Hematopoietic multipotent progenitor cell treated with erythropoietin and hydrocortisone succinate and interleukin-3 and kit ligand, for 15 days (in vitro differentiated cells): ENCODE data around the gene TIMM23B.
"Not testable (repeated sequence)": the region's sequence is repeated elsewhere in the genome, so short reads cannot be mapped to it uniquely, and the experiment has no call there.

Experiments
- DNase-seq: peaks from one replicate; pipeline ENCODE4 v3.0.0-alpha.2; 2015; ENCODE audit warnings: low spot score

TIMM23B gene, protein sequence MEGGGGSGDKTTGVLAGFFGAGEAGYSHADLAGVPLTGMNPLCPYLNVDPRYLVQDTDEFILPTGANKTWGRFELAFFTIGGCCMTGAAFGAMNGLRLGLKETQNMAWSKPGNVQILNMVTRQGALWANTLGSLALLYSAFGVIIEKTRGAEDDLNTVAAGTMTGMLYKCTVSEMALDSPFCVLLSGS

DNA sequence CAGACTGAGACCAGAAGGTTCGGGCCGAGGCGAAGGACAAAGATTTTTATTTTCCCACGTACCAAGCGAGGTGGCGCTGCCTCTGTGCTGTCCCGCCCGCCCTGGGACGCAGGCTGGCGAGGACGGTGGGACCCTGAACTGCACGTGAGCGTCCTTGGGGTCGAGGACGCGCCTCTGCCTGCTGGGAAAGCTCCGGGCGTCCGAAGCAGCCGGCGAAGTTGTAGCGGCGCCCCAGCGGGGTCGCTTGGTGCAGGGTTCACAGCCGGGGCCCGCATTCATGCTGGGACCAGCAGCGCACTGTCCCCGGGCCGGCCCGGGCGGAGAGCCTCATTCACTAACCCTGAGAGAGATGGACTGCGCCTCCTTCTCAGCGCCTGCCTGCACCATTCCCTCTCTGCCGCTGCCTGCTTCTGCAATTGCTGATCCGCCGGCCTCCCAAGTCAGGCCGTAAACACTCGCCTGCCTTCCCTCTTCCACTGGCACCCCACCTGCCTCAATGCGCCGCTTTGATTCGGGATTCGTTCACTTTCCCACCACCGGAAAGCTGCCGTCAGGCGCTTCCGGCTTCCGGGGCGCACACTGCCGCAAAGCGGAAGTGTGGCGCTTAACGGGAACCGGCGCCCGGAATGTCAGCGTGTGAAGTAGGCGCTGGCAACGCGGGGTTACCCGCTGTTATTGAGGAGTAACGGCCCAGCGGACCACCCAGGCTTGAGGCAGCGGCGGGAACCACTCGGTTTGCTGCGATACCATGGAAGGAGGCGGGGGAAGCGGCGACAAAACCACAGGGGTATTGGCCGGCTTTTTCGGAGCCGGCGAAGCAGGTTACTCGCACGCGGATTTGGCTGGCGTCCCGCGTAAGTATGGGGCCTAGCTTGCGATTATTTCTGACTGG lies at the start of gene TIMM23B, which contains the start of gene PARG:
TIMM23B (plus strand) TSS at position 607 of the 892 bp plus-strand sequence; CDS start at position 749, 142 bp downstream.
PARG (minus strand) TSS at position 581 of the 892 bp plus-strand sequence; CDS start at position 279, 302 bp downstream.
- peak; percentile 80 for DNase-seq

DNA sequence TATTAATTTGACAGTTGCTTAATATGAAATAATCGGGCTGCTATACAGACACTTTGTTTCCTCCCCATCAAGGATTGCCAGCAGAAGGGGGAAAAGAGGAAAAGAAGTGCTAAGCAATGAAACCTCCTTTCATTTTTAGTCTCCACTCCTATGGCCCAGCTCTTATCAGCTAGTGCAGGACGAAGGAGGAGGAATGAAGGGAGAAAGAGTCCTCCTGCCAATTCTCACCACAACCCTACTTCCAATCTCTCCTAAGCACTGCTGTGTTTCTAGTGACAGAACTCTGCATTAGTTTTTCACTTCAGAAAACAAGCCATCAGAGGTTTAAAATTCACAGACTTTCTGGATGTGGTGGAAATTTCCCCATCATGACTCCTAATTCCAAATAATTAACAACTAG lies 41.9 kb upstream of the TIMM23B start:
- DNase-seq, result not testable (repeated sequence)

DNA sequence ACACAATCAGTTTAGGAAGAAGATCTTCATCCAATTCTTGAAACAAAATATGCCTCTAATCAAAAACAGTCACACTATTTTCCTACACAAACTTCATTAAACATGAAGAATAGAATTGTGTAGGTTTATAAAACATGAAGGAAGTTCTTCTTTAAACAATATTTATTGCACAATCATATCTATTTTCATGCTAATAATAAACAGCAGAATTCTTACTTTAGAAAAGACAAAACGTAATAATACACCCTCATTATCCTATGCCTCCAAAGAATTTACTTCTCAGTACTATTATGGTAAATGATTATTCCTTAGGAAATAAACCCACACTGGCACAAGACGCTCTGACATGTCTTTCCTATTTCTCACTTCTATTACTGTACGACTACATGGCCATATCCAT lies 41.4 kb upstream of the TIMM23B start:
- DNase-seq, result not testable (repeated sequence)

DNA sequence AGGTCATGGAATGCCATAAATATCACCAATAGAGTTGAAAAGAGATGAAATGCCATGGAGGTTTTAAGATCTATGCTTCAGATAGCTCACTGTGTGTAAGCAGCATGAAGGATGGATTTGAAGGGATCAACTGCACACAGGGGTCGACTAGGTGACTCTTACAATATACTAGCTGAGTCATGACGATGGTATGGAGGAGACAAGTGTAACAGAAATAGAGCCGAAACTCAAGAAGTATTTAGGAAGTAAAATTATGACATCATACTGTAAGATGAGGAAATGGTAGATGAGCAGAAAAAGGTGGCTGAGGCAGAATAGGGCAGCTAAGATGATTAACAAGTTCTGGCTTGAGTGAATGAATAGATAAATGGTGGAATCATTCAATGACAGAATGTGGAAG lies 38.0 kb upstream of the TIMM23B start:
- not testable (repeated sequence) for DNase-seq

DNA sequence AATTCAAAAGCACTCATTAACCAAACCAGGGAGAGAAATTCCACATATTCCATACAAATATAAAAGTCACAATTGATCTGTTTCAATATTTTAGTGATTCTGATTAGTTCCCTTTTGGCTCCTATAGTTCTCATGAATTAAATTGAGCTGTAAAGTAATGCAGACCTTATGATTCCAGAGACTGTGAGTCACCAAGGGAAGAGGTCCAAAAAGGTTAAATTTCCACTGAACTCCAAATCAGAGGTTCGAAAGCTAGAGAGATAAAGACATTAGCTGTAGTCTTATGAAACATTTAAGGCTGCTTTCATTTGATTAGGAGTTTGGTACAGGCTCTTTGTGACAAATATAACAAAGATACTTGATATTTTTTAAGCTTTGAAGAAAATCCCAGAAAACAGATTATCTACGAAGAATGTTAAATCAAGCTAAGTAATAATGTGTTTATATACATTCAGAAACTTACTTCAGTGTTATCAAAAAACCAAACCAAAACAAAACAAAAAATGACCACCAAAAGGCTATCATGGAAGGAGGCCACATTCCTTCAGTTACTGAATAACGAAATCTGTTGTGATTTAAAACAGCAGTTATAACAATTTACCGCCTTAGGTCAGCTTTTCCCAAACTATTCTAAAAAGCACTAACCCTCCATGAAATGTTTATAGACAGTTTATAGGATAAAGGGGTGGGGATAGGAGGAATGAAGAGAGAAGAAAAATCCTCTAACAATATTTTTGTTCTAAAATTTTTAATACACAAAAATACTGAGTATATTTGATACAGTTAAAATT lies 33.4 kb upstream of the TIMM23B start:
- not testable (repeated sequence) for DNase-seq

DNA sequence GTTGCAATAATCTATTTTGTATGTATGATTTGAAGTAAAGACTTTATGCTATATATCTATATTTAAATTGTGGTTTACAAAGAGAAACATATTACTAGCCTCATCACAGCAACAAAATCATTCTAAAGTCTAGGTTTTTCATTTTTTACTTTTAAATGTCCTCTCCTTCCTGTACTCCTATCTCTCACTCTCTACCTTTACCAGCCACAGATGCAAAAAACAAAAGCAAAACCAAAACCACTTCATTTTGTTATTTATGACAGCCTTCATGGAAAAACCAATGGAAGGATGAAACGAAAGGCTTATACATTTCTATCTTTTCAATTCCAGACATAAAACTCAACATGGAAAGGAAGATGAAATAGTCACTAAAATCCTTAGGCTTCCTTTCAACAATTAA lies 31.6 kb upstream of the TIMM23B start:
- not testable (repeated sequence) for DNase-seq

DNA sequence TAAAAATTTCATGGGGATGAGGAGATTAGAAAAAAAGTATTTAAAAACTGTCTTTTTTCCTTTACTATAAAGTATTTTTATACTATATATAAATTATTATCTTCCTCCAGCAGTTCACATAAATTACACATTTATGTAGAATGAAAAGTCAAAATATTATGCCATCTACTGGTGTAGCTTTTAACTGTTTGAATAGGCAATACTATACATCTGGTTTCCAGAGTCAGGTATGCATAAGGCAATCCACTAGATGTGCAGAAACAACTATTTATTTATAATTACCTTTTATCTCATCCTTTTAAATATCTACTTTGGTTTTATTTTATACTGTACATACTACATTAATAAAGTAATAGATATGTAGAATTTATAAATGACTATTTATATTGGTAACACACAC lies 25.4 kb upstream of the TIMM23B start:
- DNase-seq, result not testable (repeated sequence)

DNA sequence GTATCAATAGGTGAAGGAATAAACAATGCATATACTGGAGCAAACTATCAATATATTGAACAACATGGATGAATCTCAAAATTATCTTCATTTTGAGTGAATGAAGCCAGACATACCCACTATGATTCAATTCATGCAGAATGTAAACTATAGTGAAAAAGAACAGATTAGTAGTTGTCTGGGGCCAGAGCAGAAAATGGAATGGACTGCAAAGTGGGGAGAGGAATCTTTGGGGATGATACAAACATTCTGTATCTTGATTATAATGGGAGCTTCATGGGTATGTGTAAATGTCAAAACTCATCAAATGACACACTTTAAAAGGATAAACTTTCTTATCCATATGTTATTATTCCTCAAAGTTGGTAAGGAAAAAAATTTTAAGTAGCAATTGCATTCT lies 23.9 kb upstream of the TIMM23B start:
- DNase-seq, result not testable (repeated sequence)

DNA sequence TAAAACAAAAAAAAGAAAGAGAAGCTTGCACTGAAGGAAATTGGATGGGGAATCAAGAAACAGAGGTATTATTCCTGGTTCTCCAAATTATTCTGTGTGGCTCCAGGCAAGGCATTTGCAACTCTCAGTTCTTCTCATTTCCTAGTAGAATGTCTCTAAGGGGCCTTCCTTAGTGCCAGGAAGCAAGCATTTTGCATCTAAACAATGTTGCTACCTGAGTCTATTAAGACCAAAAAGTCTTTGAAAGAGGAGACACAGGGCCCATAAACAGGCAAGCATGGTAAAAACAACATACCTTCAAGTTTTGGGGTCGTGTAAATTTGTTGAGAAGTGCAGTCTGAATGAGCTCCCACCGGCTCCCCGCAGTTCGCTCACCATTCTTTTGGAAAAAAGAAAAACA lies 19.8 kb upstream of the TIMM23B start:
- DNase-seq, result not testable (repeated sequence)

DNA sequence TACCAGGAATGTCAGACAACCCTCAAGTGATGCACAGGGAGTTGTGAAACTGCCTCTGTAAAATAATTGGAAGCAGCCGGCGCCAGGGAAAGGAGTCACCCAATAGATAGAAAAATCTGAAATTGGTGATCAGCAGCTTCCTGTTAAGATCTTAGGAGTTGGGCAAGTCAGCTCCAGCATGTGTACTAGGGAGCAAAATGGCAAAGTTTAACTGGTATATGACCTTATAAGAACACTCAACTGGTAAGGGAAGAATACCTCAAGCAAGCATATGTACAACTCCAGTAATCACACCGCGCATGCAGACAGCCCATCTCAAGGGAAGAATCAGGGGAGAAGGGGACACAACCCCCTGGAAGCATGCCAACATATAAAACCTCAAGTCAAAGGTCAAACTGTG lies 18.3 kb upstream of the TIMM23B start:
- DNase-seq, result not testable (repeated sequence)

DNA sequence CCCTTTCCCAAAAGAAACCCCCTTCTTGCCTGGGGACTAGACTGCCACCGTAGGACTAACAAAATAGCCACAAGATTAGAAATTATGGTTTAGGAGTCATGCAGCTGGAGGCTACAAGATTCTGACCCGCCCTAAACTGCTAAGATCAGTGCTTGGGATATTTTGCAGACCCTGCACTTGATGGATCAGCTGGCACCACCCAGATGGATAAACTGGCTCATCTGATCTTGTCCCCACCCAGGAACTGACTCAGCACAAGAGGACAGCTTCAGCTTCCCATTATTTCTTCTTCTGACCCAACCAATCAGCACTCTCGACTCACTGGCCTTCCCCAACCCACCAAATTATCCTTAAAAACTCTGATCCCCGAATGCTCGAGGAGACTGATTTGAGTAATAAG lies 10.6 kb upstream of the TIMM23B start:
- not testable (repeated sequence) for DNase-seq

DNA sequence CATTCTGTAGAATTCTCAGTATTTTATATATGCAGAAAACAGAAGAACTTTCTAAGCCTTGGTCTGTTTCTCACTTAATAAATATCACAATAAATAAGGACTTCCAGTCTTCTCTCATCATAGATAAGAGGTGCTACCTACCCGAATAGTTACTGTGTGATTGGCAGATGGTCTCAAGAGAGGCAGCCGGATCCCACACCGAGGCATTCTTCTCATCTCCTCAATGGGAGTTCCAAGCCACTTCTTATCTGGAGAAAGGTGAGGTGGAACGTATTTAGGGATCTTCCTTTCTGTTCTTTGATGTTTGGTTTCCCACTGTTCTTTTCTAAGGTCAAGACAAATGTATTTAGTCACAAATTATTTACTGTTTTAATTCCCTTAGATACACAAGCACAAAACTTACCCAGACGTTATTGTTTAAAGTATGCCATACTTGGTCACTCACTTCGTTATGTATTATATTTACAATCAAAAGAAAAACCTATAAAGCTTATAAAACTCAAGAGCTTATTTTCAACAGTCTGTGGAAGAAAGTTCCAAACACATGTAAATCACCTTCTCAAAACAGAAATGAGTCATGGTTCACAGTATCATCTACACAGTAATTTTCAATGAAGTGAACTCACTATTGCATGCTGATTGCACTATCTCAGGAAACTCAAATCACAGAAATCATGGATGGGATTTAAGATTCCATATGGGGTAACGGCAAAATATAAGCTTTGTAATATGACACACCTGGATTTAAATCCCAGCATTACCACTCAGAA lies 9.7 kb upstream of the TIMM23B start:
- DNase-seq, result not testable (repeated sequence)

DNA sequence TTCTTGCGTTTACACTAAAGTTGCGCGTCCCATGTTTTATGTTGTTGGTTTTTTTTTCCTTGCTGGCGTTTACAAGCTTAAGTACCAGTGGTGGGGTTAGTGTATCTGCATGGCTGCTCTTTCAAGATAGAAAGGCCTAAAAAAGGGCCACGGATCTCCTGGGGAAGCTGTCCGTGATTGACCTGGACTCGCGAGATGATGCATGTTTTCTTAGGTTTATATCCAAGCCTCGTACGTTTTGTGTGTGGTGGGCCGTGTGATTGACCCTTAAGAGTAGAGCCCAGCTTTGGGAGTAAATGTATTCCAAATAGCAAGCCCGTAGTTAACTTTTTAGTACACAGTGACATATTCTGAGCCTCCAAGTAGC lies 469 bp downstream of the TIMM23B start:
- DNase-seq, result not testable (repeated sequence)

DNA sequence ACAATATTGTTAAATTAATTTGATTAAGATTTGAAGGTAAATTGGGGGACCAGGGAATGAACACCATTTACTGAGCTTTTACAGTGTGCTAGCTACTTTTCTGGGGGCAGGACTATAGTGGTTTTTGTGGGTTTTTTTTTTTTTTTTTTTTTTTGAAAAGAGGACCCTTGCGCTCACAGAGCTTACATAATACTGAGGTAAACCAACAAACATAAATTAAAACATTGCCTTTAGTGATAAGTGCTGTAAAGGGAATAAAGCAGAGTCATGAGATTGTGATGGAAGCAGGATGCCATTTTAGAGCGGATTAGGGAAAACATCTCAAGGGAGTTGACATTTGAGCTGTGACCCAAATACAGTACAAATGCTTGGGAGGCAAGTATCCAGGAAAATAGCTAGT lies 1.8 kb downstream of the TIMM23B start:
- DNase-seq, result not testable (repeated sequence)

DNA sequence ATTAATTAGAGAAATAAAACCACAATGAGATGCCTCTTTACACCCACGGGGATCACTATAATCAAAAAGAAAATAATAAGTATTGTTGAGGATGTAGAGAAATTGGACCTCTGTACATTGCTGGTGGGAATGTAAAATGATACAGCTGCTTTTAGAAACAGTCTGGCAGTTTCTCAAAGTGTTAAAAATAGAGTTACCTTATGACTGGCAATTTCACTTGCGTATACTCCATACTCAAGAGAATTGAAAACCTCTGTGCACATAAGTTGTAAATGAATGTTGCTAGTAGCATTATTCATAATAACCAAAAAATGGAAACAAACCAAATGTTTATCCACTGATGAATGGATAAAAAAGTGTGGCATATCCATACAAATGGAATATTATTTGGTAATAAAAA lies 6.3 kb downstream of the TIMM23B start:
- not testable (repeated sequence) for DNase-seq

DNA sequence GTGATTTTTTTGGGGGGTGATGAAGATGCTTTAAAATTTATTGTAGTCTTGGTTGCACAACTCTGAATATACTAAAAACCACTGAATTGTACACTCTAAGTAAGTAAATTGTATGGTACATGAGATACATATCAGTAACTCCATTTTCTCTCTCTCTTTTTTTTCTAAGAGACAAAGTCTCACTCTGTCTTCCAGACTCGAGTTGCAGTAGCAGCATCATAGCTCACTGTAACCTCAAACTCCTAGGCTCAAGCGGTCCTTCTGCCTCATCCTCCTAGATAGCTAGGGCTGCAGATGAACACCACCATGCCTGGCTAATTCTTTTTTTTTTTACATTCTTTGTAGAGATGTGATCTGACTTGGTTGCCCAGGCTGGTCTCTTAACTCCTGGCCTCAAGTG lies 6.9 kb downstream of the TIMM23B start:
- DNase-seq, result not testable (repeated sequence)

DNA sequence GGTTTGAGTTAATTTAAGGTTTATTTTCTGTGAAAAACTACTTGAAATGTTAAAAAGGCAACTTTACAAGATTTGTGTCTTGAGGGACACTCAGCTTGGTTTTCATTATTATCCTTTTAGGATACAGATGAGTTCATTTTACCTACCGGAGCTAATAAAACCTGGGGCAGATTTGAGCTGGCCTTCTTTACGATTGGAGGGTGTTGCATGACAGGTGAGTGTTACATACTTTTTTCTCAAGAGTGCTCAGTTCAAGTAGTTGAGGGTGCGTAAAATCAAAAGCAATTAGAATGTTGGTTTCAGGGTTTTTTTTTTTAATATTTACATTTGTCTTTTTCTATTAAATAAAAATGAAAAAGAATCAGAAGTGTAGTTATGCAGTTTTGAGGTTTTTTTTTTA lies 10.2 kb downstream of the TIMM23B start:
- not testable (repeated sequence) for DNase-seq

DNA sequence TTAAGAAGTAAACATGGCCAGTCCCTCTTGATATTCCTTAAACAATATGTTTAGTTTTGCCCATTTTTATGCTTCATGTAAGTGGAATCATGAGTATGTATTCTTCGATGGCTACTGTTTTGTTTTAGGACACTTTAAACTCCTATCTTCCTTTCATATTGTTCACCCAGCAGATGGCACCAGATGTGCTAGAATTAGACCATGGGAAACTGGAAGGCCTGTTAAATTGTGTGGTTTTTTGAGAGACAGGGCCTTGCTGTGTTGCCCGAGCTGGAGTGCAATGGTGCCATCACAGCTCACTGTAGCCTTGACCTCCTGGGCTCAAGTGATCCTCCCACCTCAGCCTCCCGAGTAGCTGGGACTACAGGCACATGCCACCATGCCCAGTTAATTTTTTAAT lies 11.3 kb downstream of the TIMM23B start:
- DNase-seq, result peak; percentile 51

DNA sequence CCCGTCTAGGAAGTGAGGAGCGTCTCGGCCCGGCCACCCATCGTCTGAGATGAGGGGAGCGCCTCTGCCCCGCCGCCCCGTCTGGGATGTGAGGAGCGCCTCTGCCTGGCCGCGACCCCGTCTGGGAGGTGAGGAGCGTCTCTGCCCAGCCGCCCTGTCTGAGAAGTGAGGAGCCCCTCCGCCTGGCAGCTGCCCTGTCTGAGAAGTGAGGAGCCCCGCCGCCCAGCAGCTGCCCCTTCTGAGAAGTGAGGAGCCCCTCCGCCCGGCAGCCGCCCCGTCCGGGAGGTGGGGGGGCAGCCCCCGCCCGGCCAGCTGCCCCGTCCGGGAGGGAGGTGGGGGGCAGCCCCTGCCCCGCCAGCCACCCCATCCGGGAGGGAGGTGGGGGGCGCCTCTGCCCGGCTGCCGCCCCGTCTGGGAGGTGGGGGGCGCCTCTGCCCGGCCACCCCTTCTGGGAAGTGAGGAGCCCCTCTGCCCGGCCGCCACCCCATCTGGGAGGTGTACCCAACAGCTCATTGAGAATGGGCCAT lies 28.5 kb downstream of the TIMM23B start:
- DNase-seq, result not testable (repeated sequence)

DNA sequence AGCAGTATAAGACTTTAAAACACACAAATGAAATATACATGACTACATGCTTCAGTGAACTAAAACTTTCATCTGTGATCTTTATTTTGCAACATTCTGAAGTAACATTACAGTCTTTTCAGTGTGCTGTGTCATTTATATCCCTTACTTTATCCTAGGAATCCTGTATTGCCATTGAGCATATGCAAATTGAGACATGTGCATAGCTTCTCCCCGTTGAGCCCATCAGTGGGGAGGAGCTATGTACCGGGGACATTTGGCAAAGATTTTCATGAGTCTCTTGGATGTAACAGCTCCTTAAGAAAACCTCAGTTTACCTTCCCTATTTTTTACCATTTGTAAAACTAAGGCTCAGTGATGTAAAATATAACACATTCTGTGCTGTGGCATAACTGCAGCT lies 29.6 kb downstream of the TIMM23B start:
- not testable (repeated sequence) for DNase-seq

DNA sequence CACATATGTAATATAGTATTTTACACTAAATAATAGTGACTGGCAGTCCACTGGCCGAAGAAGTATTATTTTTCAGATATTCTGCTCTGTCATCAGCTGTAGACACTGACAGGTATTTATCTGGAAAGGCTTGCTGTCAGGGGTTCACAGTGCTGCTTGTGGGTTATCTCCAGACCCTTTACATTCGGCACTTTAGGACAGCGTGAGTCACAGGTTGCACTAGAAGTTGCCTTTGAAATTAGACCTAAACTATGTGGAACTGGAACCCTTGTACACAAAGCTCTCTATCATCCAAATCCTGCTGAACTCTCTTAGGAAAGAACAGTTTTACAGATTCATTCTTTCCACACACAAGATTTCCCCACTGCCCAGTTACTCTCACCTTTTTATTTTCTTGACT lies 30.2 kb downstream of the TIMM23B start:
- not testable (repeated sequence) for DNase-seq
